Measurements from ENCODE around the gene CYP11A1.

Gene CYP11A1

DNA sequence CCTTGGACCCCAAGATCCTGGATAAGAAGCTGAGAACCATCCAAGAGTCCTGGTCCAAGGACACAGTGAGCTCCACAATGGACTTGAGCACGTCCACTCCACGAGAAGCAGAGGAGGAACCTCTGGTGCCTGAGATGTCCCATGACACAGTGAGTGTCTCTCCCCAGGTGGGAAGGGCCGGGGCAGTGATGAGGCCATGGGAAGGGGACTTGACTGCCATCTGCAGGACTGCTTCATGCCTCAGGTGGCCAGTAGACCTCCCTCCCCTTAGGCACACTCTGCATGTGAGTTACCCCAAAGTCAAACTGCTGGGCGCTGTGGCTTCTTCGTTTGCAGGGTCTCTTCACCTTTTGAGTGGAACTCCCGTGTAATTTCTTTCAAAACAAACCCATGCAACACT is 71.6 kb downstream of the CYP11A1 start:
- FAIRE-seq: no peak

DNA sequence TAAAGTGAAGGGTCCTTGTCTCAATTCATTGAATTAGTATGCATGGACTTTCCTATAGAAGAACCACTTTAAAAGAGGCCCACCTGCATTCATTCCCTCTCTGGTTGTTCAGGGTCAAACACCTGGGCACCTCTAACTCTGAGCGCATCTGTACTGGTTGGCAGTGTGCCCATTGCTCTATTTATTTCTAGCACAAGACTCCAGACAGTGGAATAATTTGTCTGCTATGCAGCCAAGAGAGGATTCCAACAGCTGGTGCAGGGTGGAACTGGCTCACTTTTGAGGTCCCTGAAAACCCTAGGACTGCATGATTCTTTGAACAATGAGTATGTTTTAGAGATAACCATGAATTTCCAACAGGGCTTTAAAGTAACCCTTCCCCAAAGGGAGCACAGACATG is 73.4 kb downstream of the CYP11A1 start:
- FAIRE-seq: no peak

DNA sequence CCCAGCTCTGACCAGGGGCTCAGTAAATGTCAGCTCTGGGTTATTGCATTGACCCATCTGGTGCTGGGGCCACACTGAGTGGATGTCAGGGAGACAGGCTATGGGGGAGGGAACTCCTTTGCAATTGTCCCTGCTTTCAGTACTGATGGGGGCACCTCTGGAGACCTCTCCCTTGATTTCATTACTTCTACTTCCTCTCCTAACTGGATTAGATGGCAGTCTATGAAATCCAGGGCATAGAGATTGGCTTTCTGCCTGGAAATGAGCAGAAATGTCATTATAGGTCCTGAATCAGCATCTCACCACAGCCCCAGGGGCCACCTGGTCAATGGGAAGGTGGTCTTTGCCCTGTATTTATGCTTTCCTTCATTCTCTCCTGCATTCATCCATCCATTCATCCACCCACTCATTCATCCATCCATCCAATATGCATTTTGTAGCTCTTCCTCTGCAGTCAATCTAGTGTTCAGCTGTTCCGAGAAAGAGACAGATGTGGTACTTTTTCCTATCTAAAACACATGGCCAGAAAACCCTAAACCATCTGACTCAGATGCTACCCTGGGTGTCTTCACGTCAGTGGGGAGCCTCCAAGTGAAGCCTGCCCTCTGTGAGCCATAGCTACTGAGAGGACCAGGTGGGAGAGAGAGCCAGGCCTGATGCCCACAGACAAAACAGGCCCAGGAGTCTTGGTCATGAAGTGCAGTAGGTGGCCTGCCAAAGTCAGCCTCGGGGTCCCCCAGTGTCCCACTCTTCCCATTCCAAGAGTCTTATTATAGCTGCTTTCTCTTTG is 74.2 kb downstream of the CYP11A1 start:
- no peak for FAIRE-seq

DNA sequence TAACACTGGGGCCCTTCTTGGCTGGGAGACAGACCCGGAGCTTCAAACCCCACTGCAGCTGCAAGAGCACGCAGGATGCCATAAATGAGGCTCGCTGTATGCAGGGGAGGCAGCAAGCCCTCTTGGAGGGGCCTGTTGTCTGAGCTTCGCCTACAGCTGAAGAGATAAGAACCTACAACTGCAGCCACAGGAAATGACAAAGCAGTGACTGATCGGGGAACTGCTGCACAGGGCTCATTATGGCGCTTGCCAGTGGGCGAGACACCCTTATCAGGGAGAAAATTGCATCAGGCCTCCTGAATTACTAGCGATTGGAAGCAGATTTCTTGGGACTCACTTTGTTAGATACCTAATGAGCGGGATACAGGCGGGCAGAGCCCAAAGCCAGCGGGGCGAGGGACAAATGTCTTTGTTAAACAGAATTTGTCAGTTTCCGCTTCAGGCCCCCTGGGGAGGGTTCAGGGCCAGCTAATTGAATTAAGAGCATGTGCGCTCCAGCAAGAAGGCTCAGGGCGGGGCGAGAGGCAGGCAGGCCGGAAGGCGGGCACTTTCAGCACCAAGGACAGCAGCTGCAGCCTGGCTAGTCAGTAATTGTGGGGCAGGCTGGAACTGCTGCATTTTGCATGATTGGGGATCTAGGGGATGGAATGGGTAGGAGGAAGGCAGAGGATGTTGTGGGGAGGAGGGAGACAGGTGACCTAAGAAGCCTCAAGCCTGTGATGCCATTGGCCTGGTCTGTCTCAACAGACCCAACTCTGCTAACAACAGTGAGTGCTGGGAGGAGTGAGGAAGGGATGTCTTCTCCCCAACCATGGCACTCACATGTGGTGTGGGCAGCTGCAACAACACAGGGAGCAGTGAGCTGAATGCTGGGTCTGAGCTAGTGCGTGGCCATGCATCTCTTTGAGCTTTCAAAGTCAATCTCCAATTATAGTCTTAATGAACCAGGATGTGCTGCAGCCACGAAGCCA is 76.1 kb downstream of the CYP11A1 start:
- no peak for FAIRE-seq

DNA sequence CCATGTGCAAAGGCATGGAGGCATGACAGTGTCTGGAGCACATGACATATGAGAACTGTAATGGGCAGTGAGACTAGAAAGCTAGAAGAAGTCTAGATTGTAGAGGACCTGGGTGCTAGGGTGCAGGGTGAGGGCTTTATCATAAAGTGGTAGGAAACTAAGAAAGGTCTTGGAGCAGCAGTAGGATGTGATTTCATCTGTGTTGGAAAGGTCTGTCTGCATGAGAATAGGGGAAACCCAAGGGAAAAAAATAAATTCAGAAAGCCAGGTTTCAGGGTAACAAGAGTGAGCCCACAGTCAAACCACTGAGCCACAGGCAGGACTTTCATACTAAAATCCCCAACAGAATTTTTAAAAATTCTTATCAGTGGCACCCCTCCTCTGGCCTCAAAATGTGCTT is 76.8 kb downstream of the CYP11A1 start:
- FAIRE-seq: no peak

DNA sequence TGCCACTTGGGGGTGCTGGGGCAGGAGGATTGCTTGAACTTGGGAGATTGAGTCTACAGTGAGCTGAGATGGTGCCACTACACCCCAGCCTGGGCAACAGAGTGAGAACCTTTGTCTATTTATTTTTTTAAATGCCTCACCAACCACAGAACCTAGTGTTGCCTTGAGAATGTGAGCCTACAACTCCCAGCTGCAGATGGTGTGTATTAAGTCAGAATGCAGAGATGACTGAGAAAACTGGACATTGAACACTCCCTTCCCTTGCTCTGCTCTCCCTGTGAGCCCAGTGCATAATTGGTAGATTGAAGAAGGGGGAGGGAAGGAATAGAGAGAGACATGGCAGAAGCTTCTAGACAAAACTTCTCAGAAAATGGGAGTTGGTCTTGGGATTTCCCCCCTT is 77.8 kb downstream of the CYP11A1 start:
- FAIRE-seq: no peak

Data from A204.1 (cell line).